H1 (cell line): Measurements from ENCODE around the gene SEC24B.

Experiments used
- CTCF ChIP-seq, 3 experiments: IDR thresholded peaks; 1 replicate in 2 of 3; 2 replicates in 1 of 3; pipeline versions ENCODE4 v1.5.1 to v1.6.1; 2011; ENCODE audit warnings: low read length in 3 of 3, mild to moderate bottlenecking in 3 of 3, inconsistent platforms in 2 of 3, low read depth in 1 of 3, moderate library complexity in 1 of 3; ENCODE audit not compliant: insufficient read depth in 1 of 3; ENCODE audit errors: control extremely low read depth in 1 of 3
- GABPA ChIP-seq: IDR thresholded peaks from 2 replicates; pipeline ENCODE4 v1.6.1; 2011; ENCODE audit warnings: mild to moderate bottlenecking, low read length, moderate library complexity, borderline replicate concordance; ENCODE audit not compliant: insufficient read depth
- TBP ChIP-seq: IDR thresholded peaks from 2 replicates; pipeline ENCODE4 v1.6.1; 2011; ENCODE audit warnings: low read depth, low read length, improper control_type of control experiment

- no peak for TF ChIP-seq CTCF (IDR thresholded peaks at IDR 0.05; ENCODE audit: control extremely low read depth in 1 of 3, insufficient read depth in 1 of 3, low read depth in 1 of 3, low read length in 3 of 3)
- no peak for TF ChIP-seq GABPA
- TF ChIP-seq TBP: no peak
Observed at GRCh38 chr4:109589119-109589518, 155.5 kb downstream of the SEC24B start.
